ENCODE data around the gene GRIA3.

Gene GRIA3

GRCh38 chrX:123190096-123190495 is 6.0 kb downstream of the GRIA3 start:
- no peak for TF ChIP-seq CTCF (IDR thresholded peaks at IDR 0.05)
- no peak for TF ChIP-seq ZFX (IDR thresholded peaks at IDR 0.05; ENCODE audit: borderline replicate concordance)

DNA sequence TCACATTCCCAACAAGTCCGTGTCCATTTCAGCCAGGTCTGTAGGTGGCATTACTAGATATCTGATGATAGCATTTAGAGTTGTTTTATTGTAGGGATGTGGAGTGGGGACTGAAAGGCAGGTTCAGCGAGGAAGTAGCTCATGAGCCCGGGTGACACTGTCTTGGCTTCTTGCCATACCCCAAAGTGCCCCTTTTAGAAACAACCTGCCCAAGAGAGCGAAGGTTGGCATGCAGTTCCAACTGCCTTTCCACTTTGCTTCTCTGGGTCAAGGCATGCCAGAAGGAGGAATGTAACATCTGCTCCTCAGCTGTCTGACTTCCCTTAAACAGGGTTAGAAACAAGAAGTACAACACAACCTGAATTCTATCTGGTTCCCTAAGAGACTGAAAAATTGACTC is 9.0 kb downstream of the GRIA3 start:
- H3K27ac ChIP-seq = no peak overlapping the region

More at GRCh38 chrX:123190096-123190495, 6.0 kb downstream of the GRIA3 start:
- H3K27ac ChIP-seq = no peak overlapping the region

GRCh38 chrX:123199338-123199737 is 15.3 kb downstream of the GRIA3 start:
- TF ChIP-seq ZFX (IDR thresholded peaks at IDR 0.05; ENCODE audit: borderline replicate concordance) (no peak), CTCF (IDR thresholded peaks at IDR 0.05) (no peak)
- no peak overlapping the region for H3K27ac ChIP-seq

More for the DNA sequence above, 9.0 kb downstream of the GRIA3 start:
- TF ChIP-seq ZFX (IDR thresholded peaks at IDR 0.05; ENCODE audit: borderline replicate concordance) = no peak
- TF ChIP-seq CTCF (IDR thresholded peaks at IDR 0.05) = no peak

GRCh38 chrX:123201720-123202119 is 17.6 kb downstream of the GRIA3 start:
- H3K27ac ChIP-seq = no peak overlapping the region
- TF ChIP-seq ZFX (IDR thresholded peaks at IDR 0.05; ENCODE audit: borderline replicate concordance) (no peak), CTCF (IDR thresholded peaks at IDR 0.05) (no peak)

DNA sequence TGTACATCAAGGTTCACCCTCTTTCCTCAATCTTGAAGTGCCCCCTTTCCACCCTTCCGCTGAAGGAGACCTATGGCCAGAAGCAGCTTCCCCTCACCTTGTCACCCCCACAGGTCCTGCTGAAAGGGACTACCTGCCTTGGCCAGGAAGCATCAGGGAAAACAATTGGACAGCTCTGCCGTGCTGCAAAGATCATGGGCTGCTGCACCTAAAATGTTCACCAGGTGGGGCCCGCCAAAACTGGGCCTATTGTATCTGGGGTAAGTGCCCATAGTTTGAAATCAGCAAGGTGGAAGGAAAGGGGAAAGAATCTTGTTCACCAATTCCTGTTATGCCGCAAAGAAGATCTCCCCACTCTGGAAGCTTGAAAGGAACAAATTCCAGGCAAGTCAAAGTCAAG is 18.4 kb downstream of the GRIA3 start:
- no peak for TF ChIP-seq ZFX (IDR thresholded peaks at IDR 0.05; ENCODE audit: borderline replicate concordance)
- no peak for TF ChIP-seq CTCF (IDR thresholded peaks at IDR 0.05)
- no peak overlapping the region for H3K27ac ChIP-seq

DNA sequence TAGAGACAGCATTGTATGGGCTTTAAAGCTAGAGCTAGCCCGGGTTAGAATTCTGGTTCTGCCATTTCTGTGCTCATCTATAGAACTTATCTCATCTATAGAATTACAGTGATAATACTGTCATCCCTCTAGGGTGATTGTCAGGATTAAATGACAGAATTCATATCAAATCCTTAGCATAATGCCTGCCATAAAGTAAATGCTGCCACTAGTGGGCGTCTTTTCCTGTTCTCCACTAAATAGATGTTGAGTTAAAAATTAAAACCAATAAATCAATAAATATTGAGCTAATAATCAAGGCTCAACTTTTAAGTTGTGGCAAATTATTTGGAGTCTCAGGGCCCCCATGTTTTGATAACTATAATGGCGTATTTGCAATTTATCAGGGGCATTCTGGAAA is 19.7 kb downstream of the GRIA3 start:
- peak; percentile 15; the same call in 1 of the 2 replicates for TF ChIP-seq CTCF (IDR thresholded peaks at IDR 0.05)
- TF ChIP-seq ZFX (IDR thresholded peaks at IDR 0.05; ENCODE audit: borderline replicate concordance) = no peak

DNA sequence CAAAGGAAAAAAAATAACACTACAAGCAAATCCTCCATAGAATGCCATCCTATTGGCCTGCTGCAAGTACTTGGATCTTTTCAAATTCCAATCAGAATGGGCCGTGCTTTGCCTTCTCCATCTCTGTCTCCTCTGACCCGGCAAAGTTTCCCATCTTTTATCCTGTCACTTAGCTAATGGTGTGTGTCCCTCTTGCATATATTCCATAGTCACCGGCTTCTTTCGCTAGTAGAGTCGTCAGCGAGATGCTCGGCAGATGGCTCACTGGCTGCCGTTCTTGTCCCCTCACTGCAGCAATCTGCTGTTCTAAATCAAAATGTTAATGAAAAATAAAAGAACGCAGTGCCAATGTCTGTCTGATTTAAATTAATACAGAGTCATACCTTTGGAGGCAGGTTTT is 22.1 kb downstream of the GRIA3 start:
- no peak for TF ChIP-seq CTCF (IDR thresholded peaks at IDR 0.05)
- TF ChIP-seq ZFX (IDR thresholded peaks at IDR 0.05; ENCODE audit: borderline replicate concordance) = no peak

More for the DNA sequence above, 19.7 kb downstream of the GRIA3 start:
- H3K27ac ChIP-seq = no peak overlapping the region

More for the DNA sequence above, 22.1 kb downstream of the GRIA3 start:
- H3K27ac ChIP-seq = no peak overlapping the region
